SK-N-MC (cell line): Measurements from ENCODE around the gene OR1F1.

Experiments used
- EZH2 ChIP-seq: fragments of 200-600 bp; sonication (generic); IDR thresholded peaks from one replicate; pipeline ENCODE4 v1.6.1; 2017; ENCODE audit warnings: antibody characterized with exemption
- POLR2AphosphoS5 ChIP-seq: IDR thresholded peaks from 2 replicates; pipeline ENCODE4 v1.6.1; 2012; ENCODE audit warnings: mild to moderate bottlenecking, low read depth, low read length, borderline replicate concordance

DNA sequence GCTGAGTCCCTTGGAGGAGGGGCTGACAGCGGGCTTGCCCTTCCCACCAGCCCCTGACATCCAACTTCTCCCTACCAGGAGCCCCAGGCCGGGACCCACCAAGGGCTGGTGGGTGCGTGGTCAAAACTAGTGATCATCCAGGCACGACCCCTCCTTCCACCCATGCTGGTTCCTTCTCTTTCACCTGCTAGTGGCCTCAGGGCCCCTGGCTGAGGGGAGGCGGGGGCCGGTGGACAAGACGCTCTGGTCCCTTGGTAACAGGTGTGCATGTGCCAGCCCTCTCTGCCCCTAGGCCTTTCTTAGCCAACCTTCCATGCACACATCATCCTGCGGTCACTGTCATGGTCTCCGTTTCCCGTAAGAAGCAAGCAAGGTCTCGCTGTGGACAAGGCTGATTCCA lies 44.8 kb upstream of the OR1F1 start:
- no peak for TF ChIP-seq EZH2
- no peak for TF ChIP-seq POLR2AphosphoS5
